Activated CD4-positive, alpha-beta T cell treated with anti-CD3 and anti-CD28 coated beads, Interleukin-2, amount 50 U/mL, for 1 hour (primary cell): Measurements from ENCODE around the gene LDB2.

Source experiments
- DNase-seq: peaks from one replicate; pipeline ENCODE4 v3.0.0-alpha.2; 2020

Gene LDB2

DNA sequence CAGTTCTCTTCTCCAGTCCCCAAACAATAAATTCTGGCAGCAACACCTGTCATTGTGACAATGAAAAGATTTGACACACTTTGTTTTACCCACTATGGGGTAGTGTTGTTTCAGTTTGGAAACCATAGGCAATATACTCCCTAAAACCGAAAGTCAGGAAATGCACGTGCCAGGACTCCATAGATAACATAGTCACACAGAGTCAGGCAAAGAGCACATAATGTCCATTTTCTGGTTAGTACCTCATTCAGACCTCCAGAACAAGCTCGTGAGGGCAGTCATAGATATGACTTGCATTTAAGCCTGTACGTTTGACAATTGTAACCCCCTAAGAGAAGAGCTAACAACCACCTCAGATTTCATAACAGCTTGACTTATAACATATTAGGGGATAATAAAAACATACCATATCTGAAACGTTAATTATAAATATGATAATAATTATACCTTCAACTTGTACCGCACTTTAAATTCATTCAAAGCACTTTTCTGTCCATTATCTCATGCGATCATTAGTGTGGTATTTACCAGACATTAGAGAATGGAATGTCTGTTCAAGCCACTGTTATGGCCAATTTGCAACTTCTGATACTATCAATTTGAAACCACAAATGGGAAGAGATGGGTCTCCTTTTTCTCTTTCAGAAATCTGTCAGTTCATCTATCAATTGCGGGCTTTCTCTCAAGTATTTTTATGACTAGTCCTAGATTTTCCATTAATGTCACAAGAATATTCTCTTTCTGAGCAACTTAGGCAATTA, 147.4 kb downstream of the LDB2 start:
- DNase-seq, result no peak

DNA sequence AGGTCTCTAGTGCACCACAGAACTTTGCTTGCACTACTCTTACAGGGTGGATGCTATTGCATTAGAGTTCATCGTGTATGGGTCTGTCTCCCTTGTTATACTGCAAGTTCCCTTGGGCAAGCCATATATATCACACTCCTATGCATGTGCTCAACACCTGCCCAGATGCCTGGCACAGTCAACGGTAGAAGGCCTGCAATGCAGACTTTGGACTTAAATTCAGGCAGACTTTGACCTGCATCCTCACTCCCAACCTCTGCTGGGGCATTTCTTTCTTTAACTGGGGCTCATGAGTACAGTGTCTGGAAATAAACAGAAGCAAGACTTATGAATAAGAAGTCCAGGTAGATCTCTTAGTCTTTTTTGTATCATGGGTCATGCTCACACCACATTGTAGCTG, 148.2 kb downstream of the LDB2 start:
- no peak for DNase-seq

DNA sequence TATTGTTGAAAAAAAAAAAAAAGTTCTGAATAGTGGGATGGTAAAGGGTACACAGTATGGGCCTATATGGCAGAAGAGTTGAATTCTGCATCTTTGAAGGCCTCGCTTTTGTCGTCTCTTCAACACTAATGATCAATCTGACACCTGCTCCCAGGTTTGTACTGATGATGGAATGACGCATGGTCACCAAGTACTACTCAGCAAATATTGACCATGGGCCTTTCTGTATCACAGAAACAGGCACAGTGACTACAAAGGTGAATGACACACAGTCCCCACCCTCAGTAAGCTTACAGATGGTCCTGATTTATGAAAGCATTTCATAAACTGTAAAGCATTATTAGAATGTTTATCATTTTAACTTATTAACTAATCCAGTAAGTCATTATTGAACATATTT, 152.6 kb downstream of the LDB2 start:
- DNase-seq, result no peak

DNA sequence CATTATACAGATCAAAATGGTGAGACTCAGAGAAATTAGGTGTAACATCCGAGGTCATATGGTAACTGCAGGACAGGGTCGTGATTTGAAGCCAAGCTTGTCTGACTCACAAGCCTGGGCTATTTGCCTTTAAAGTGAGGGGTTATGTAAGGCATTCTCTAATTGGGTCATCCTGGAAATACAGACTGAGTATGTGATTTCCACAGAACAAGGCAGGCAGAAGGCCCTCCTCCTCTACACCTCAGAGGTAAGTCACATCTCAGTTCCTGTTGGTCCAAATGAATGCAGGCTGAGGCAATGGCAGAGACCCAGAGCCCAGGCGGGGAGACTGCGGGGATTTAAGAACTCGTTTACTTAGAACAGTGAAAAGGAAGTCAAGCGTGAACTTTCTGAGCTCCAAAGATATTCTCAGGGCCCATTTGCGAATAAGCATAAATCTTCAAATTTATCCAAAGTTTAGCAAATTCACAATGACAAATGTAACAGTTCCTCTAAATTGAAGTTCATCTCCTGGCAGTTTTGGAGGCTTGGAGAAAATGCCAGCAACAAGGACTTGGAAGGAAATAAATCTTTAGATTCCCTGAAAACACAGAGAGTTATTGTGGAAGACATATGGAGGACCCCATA, 153.3 kb downstream of the LDB2 start:
- no peak for DNase-seq

DNA sequence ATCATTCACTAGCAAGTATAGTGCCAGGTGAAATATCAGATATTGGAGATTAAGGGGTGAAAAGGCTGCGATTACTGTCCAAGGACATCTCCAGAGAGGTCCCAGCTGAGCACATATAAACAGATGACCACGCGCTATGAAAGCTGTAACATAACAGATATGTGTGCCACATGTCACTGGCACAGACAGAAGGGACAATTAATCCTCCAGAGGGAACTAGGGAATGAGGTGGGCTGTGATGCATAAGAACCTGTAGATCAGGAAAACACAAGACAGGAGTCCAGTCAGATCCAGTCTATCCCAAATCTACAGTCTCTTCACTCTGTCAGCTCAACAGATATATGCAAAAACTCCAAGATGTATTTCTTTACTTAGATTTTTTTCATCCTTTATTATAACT, 157.2 kb downstream of the LDB2 start:
- DNase-seq, result no peak

DNA sequence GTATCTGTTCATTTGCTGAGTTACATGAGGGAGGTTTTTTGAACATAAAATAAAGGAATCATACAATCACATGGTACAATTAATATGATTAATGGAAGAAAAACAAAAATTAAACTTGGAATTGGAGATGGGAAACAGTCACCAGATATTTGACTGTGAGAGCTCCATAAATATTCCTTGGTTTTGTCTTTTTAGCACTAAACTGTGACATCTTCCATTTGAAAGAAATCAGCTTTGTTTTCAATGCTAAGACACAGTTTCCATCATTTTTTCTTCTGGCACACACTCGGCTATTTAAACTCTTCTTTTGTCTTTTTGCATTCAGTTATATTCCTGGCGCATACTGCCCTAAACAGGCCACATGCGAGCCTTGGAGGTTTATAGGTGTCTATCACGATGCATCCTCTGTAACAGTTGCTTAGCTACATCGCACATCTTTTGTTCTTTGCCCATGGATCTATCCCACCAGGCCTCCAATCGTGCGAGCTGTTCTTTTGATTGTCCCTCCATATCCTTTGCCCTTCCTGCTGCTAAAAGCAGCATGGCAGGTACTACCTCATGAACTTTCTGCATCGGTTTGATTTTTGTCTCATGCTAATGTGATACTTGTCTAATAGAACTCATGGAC, 158.3 kb downstream of the LDB2 start:
- DNase-seq, result no peak

DNA sequence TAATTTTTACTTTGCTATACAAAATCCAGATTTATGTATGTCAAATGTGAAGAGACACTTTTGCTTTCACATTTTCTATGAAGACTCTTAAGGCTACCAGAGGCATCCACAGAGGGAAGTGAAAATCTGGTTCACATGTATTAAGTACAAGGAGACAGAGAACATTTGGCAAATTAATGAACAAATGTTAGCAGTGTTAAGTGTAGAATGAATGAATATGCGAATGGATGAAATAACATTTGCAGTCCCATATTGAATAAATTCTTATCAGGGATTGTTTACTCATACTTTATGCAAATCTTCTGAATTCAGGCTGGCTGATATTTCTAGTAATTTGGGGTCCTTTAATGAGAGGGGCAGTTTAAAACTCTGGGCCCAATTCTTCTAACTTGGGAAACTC, 159.9 kb downstream of the LDB2 start:
- DNase-seq, result no peak

DNA sequence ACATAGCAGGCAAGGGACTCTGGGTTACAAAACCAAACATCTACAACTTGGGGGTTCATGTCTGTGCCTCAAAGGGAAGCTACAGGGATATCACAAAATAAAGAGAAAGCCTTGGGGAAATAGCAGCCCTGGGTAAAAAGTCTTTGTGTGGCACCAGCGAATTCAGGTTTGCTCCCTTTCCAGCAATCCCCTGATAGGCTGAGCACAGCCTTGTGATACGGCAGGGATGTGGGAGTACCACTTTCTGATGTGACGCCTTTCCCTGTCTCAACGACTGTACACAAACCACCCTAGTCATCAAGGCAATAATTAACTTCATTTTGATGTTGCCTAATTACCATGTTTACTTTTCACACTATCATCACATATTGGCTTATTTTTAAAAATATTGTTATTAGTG, 164.9 kb downstream of the LDB2 start:
- no peak for DNase-seq

DNA sequence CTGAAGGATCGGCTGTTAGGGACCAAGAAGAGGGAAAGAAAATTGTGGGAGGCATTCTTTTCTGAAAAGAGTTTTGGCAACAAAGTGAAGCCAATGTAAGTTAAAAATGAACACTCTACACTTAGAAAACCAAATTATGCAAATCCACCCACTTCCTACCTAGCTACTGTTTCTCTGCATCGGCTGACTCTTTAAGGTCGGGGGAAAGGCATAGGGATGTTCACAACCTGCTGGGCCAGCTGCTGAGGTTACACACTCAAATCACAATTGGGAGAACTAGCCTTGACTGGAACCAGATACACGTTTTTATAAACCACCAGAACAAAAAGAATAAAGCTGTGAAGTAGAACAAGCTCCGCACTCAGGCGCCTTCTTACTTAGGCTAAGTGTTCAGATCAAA, 165.7 kb downstream of the LDB2 start:
- DNase-seq, result no peak

DNA sequence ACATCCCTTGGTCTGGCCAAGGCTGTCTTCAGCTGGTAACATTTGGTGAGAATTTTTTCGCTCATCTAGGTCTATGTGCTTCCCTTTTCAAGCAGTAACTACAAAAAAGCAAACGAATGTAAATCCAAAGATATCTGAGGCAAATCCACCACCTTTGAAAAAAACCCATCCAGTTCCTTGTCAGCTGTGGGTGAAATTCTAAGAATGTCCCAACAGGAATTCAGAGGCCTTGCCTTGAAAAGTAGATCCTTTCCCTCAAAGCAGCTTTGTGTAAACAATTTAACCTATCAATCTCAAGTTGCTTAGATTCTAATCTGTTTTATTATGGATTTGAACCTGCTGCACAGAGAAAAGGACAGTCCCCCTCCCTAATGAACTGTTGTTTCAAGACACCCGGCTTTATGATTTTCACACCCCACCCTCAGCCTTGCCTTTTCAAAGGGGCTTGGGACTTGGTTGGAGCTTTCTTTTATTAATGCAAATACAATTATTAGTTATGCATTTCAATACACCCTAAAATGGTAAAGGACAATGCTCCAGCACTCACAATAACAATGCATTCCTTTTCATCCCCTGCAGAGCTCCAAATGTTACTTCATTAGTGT, 166.6 kb downstream of the LDB2 start:
- DNase-seq, result no peak

DNA sequence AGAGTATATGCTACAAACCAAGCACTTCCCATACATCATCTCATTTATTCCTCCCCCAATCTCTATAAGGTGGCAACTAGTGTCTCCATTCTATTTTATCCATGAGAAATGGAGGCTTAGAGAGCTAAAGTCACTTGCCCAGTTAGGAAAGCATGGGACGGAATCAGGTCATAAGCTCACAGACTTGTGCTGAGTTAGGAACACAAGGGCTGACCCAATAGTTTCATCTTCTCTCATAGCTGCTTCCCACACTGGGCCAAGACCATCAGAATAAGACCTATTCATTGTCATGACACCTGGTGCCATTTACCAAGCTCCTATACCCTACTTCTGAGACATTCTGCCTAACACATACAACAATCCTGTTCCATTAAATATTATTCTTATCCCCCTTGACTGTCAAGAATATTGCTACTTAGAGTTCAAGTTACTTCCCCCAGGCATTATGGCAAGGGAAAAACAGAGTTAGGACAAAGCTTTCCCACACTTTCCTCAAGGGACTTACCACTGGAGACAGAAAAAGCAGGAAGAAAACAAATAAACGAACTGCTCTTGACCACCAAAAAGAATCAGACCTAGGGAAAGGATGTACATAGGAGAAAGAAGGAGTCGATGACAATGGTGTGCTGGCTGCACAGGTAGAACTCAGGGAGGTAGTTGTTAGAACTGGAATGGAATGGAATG, 167.8 kb downstream of the LDB2 start:
- no peak for DNase-seq

DNA sequence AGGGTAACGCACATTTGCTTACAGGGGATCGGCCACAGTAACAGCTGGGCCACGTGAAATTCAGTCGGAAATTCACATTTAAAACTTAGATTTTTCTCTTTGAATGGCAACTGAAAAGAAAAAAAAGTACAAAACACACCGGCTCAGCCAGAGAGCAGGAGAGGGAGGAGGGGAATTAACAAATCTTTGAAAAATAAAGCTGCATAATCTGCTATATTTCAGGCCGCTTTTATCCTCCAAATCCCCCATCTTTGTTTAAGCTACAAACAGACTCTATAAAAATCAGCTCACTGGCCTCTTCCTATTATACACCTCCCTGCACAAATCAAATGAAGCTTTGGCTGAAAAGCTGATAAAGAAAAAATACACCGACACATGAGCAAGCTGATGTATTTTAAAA, 169.1 kb downstream of the LDB2 start:
- no peak for DNase-seq

DNA sequence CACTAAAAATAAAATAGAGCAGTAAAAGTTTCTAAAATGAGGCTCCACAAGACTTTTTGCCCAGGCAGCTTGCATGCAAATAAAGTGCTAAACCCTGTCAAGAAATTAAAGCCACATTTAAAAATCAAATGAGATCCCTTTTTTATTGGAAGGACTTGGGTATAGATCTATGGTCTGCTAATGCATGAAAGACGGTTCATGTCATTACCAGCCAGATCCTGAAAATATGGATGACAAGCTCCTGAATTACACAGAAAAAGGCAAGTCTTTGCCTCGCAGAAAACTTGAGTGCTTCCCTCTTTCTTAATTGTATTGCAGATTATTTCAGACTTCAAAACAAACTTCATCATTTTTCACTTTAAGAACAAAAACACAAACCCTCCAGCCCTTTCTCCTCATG, 169.6 kb downstream of the LDB2 start:
- no peak for DNase-seq

DNA sequence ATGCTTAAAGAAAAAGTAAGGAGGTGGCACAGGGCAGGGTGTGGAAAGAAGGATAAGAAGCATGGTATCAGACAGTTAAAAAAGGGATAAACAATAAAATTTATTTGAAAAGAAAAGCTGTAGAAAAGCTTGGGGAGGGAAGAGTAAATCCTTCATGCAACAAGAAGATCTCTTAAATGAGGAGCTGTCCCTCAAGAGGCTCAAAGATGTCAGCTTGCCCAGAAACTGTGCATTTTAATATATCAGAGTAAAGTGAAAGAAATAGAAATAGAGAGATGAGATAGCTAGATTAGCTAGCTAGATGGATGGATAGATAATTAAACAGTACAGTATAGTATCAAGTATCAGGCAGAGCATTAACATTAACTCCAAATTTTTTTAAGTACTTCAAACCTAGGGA, 170.3 kb downstream of the LDB2 start:
- no peak for DNase-seq

DNA sequence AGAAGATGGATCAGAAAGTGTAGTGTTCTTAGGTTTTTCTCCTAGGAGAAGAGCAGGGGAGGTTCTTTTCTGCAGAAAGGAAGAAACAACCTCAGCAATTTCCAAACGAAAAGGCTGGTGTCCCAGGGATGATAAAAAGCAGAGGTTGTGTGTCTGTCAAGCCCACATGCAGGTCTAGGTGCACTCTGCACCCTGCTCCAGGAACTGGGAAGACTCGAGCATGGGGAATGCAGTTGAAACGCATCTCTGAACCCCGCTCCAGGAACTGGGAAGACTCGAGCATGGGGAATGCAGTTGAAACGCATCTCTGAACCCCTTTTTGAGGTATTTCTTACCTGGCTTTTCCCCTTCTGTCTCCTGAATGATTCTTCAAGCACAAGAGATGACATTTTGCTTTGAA, 171.2 kb downstream of the LDB2 start:
- no peak for DNase-seq

DNA sequence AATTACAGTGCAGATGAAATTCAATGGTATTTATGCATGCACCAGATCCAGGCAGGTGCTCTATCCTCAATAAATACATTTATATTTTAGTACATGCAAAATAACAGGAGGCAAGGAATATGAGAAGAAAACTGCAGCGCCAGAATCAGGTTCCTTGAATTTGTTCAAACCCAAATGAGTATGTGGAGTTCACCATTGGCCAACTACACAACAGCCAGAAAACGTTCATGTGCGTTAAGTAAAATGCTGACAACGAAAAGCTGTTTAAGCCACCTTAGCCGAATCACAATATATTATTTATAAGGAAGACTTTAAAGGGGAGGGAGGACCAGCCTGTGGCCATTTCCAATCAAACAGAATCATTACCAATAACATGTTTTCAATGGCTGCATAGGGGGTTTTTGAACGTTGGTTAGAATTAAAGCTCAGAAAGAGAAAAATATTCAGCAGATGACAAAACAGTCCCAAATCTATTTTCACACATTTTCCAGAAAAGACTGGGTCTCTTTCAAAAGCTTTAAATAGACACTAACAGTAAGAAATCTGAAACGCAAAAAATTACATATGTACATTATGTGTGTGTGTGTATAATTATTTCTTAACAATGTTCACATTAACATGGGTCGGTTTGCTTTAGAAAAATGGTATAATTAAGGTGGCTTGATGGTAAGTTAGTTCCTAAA, 171.9 kb downstream of the LDB2 start:
- no peak for DNase-seq

DNA sequence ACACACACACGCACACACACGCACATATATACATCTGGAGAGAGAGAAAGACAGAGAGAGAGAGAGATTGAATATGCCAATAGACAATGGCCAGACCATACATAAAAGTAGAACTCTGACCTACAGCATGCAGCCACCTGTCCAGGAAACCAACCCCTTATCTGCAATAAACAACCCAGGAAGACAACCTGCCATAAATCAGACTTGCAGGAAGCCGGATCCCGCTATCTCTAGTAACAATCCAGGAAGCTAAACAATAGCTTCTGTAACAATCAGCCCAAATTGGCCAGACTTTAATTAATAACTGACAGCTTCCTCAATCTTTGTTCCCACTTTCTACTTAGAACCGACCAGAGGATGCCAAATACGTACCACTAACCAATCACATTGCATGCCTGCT, 173.2 kb downstream of the LDB2 start:
- no peak for DNase-seq

DNA sequence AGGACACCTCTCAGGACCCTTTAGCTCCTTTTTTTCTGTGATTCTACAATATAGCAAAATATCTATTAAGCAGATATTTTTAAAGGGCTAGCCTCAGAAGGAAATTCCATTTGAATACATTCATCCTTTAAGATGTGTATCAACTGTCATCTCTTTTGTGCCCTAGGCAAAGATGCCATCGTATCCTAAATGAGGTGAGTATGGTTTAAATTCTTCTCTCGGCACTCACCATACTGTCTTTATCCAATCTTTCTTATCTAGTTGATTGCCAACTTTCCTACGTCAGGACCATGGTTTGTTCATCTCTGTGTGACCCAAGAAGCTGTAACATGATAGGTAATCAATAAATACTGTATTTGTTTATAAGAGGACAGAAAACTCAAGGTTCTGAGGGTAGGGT, 176.0 kb downstream of the LDB2 start:
- DNase-seq, result no peak

DNA sequence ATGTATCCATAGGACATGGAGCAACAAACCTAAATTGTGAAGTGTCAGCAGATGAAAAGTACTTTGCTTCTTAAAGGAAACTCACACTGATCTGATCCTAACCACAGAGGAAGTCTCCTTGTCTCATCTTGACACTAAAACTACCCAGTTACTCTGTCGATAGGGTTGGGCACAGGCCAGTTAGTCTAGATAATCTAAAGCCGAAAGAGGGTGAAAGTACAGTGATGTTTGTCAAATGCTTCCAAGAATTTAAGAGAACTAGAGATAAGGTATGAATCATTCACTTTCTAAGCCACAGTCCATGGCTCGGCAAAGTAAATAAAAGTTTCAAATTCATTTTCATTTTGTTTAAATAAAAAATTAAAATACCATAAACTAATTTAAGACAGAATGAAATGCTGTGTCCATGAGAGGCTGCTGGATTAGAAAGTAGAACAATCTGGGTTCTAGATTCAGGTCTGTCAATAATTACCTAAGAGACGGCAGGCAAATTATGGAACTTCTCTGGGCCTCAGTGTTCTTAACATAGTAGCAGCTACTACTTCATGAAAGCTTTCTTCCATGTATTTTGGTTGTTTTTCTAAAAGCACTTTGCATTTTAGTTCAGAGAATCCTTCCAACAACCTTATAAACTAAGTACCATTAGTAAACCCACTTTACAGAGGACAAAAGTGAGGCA, 176.7 kb downstream of the LDB2 start:
- no peak for DNase-seq

DNA sequence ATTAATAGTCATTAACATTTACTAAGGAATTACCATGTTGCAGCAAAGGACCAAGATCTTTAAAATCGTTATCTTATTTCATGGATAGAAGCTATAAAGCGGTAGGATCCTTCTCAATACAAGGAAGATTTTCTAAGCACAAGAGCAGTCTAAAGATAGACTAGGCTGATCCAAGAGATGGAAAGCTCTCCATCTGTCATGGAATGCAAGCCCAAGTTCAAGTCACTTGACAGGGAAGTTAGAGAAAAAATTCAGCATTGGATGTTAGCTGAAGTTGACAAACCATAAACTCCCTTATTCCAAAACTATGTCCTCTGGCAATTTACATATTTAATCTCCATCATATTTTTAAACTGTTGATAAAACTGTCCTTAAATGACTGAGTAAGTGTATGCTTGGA, 177.7 kb downstream of the LDB2 start:
- no peak for DNase-seq

DNA sequence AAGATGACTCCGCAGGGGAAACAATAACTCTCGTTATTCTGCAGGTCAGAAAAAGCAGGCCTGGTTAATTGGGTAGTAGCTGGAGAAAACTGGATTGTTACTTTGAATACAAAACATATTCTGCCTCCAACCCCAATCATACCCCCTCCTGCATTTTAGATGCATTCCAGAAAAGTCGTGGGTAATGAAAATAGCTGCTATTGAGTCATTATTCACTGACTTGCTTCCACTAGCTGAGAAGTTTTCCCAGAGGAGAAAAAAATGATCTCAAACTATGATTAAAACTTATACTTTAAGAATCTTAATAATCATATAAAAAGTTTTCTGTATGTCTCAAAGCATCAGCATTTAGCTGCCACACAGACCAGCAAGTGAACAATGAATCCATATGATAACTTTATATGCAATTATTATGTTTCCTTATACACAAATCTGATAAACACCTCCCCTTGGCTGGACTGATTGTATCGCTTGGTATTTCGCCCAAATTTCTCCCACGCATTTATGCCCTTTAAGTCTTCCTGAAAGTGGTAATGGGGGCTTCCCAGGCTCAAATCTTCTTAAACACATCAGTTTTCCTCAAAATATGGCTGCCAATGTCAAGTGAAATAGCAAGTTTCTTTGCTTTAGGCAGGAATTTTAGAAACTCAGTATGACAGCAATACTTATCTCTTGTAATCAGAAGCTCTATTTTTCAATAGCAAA, 181.0 kb downstream of the LDB2 start:
- DNase-seq, result no peak

DNA sequence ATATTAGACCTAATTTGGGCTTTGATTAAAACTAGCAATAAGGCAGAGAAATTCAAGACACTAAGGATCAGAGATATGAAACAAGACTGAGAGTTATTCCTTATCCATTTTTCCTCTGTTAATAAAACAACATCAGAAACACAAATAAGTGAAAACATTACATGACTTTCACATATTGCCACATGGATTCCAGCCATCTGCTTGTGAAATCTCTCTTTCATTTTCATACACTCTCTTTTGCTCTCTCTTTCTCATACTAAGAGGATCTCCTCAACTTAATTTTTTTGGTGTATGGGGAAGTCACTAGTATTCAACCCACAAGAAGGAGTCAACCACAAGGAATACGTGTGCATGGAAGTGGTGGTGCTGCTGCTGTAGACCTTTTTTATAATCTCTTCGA, 183.0 kb downstream of the LDB2 start:
- DNase-seq, result no peak
